Smooth muscle cell (in vitro differentiated cells): ENCODE measurements around the gene FNIP2. TPM values are rescaled to one million over a fixed set of nuclear protein-coding genes. Genes with fewer than 3 reads are reported as not detected.

Source experiments
- DNase-seq: peaks from one replicate; lab custom pipeline; 2025; ENCODE audit not compliant: unreplicated experiment; lab: John Stamatoyannopoulos, UW
- H2AFZ ChIP-seq: fragments of 200-600 bp; sonication (generic); 2 replicates; pipeline ENCODE4 v1.6.0; 2016; ENCODE audit warnings: antibody characterized with exemption, low read depth, mild to moderate bottlenecking
- H3F3A ChIP-seq: fragments of 200-600 bp; sonication (generic); 2 replicates; pipeline ENCODE4 v1.6.0; 2017; ENCODE audit warnings: antibody characterized with exemption, low read depth
- H3K27ac ChIP-seq: fragments of 200-600 bp; sonication (generic); 2 replicates; pipeline ENCODE4 v1.5.1; 2016; ENCODE audit warnings: low read depth, mild to moderate bottlenecking
- H3K27me3 ChIP-seq: fragments of 200-600 bp; sonication (generic); 2 replicates; pipeline ENCODE4 v1.6.1; 2016; ENCODE audit warnings: low read depth, mild to moderate bottlenecking
- H3K36me3 ChIP-seq: fragments of 200-600 bp; sonication (generic); 2 replicates; pipeline ENCODE4 v1.5.1; 2016; ENCODE audit warnings: low read depth
- H3K4me1 ChIP-seq: fragments of 200-600 bp; sonication (generic); 2 replicates; pipeline ENCODE4 v1.5.1; 2016; ENCODE audit warnings: low read depth
- H3K4me2 ChIP-seq: fragments of 200-600 bp; sonication (generic); 2 replicates; pipeline ENCODE4 v1.6.0; 2016; ENCODE audit warnings: mild to moderate bottlenecking
- H3K4me3 ChIP-seq: fragments of 200-600 bp; sonication (generic); 2 replicates; pipeline ENCODE4 v1.5.1; 2016; ENCODE audit warnings: mild to moderate bottlenecking
- H3K79me2 ChIP-seq: fragments of 200-600 bp; sonication (generic); 2 replicates; pipeline ENCODE4 v1.6.0; 2016; ENCODE audit warnings: low read depth, mild to moderate bottlenecking
- H3K9ac ChIP-seq: fragments of 200-600 bp; sonication (generic); 2 replicates; pipeline ENCODE4 v1.6.0; 2016; ENCODE audit warnings: low read depth
- H3K9me3 ChIP-seq: fragments of 200-600 bp; sonication (generic); replicated peaks from 2 replicates; pipeline ENCODE4 v1.5.1; 2016; ENCODE audit warnings: low read depth
- H4K20me1 ChIP-seq: fragments of 200-600 bp; sonication (generic); 2 replicates; pipeline ENCODE4 v1.6.0; 2016; ENCODE audit warnings: low read depth
- CTCF ChIP-seq: fragments of 200-600 bp; sonication (generic); IDR thresholded peaks from 2 replicates; pipeline ENCODE4 v1.5.1; 2017; ENCODE audit warnings: borderline replicate concordance, mild to moderate bottlenecking, antibody characterized with exemption; ENCODE audit not compliant: insufficient read depth, poor library complexity, severe bottlenecking
- WGBS: methylation state at CpG from one replicate; pipeline ENCODE4 v1.1.7; 2016; ENCODE audit warnings: low lambda C conversion rate; 5-methylcytosine and 5-hydroxymethylcytosine counted together
- polyA plus RNA-seq: library from polyadenylated mRNA; unstranded; fragments of >200 nt; fragmentation: Nextera tagmentation; extraction: Ambion mirVana; gene quantifications from 2 replicates; pipeline ENCODE4 v1.2.1, GENCODE V29; 2016
- total RNA-seq: library from RNA; depleted of rRNA; stranded (reverse); fragments of >200 nt; gene quantifications from 2 replicates; pipeline ENCODE4 v1.2.3, GENCODE V29; 2014

The FNIP2 gene
- total RNA-seq = 27.6 and 36.3 TPM in 2 replicates
- 10.4 and 11.2 TPM in 2 replicates for polyA plus RNA-seq

GRCh38 chr4:158768555-158769174 is at the start of gene FNIP2:
FNIP2 (plus strand) TSS chr4:158769026; CDS start chr4:158769213, 187 bp downstream.
- Histone ChIP-seq H3F3A (peaks cover 11% of the 10 kb centered on the region), H3K27me3 (no peaks in the 10 kb centered on the region), H3K9me3 (no peaks in the 10 kb centered on the region), H2AFZ (peak within 1 kb of the TSS; percentile 99), H3K27ac (peak within 1 kb of the TSS; percentile 71), H3K79me2 (peaks cover 34% of the 10 kb centered on the region), H3K9ac (peak within 1 kb of the TSS; percentile 78), H4K20me1 (peaks cover 7% of the 10 kb centered on the region), H3K4me3 (peak within 1 kb of the TSS; percentile 81), H3K36me3 (no peaks in the 10 kb centered on the region), H3K4me2 (peak within 1 kb of the TSS; percentile 94), H3K4me1 (no peaks in the 10 kb centered on the region)
- under 1% methylated on average over 57 of the region's 88 CpGs for WGBS
- no peak for TF ChIP-seq CTCF
- DNase-seq = peak; percentile 25

GRCh38 chr4:158721680-158722079 is 47.1 kb upstream of the FNIP2 start:
- H2AFZ ChIP-seq = no peak overlapping the region
- no peak for TF ChIP-seq CTCF
- no peak overlapping the region for H3K9ac ChIP-seq
- peaks cover 11% of the 10 kb centered on the region for H3K36me3 ChIP-seq
- H3K4me1 ChIP-seq = peaks cover 6% of the 10 kb centered on the region
- WGBS = 100% methylated on average over 1 of the region's 1 CpG
- H3K4me2 ChIP-seq = peak overlapping the region; percentile 95
- no peak overlapping the region for H3K27ac ChIP-seq
- no peaks in the 10 kb centered on the region for H3K9me3 ChIP-seq
- H3K27me3 ChIP-seq = no peaks in the 10 kb centered on the region
- H4K20me1 ChIP-seq = peaks cover 3% of the 10 kb centered on the region
- peak overlapping the region; percentile 90 for H3K4me3 ChIP-seq
- H3K79me2 ChIP-seq = peaks cover 20% of the 10 kb centered on the region
- DNase-seq = no peak
- no peaks in the 10 kb centered on the region for H3F3A ChIP-seq

GRCh38 chr4:158722291-158722916 is 46.4 kb upstream of the FNIP2 start:
- H3K9me3 ChIP-seq = no peaks in the 10 kb centered on the region
- peak overlapping the region; percentile 90 for H3K4me3 ChIP-seq
- peak overlapping the region; percentile 92 for H3K9ac ChIP-seq
- peak overlapping the region; percentile 95 for H3K4me2 ChIP-seq
- WGBS = 10% methylated on average over 16 of the region's 16 CpGs
- peaks cover 6% of the 10 kb centered on the region for H3K4me1 ChIP-seq
- no peaks in the 10 kb centered on the region for H3F3A ChIP-seq
- no peak for TF ChIP-seq CTCF
- H4K20me1 ChIP-seq = peaks cover 3% of the 10 kb centered on the region
- H3K27me3 ChIP-seq = no peaks in the 10 kb centered on the region
- peaks cover 9% of the 10 kb centered on the region for H3K36me3 ChIP-seq
- H3K27ac ChIP-seq = peak overlapping the region; percentile 92
- H3K79me2 ChIP-seq = peaks cover 20% of the 10 kb centered on the region
- peak overlapping the region; percentile 96 for H2AFZ ChIP-seq
- DNase-seq = no peak
